Panc1 (cell line): ENCODE results near the gene ZFP36L2. TPM values are rescaled to one million over a fixed set of nuclear protein-coding genes. Genes with fewer than 3 reads are reported as not detected.

ENCODE experiments used
- ATAC-seq: fragments of 200-7000 bp; cut with Tn5 transposase; 2 replicates; pipeline ENCODE4 v1.9.1; 2020; ENCODE audit warnings: mild to moderate bottlenecking, moderate library complexity
- BruUV-seq: library from RNA; stranded (reverse); fragments of 400-500 nt; replicated peaks from 2 replicates; lab custom pipeline; 2021; lab: Mats Ljungman, UMichigan
- CTCF ChIA-PET: fragments of 300-600 bp; sonication (Branson Sonifier 250); formaldehyde crosslinking; loops from one replicate; lab custom pipeline; 2022; ENCODE audit warnings: antibody characterized with exemption; lab: Charles Lee
- POLR2A ChIA-PET: fragments of 300-600 bp; sonication (Branson Sonifier 250); formaldehyde crosslinking; loops from one replicate; lab custom pipeline; 2022; ENCODE audit warnings: antibody characterized with exemption; lab: Charles Lee
- DNase-seq: peaks from one replicate; pipeline ENCODE4 v3.0.0-alpha.2; 2010; ENCODE audit warnings: low read depth, low spot score
- H3K27ac ChIP-seq: 2 replicates; pipeline ENCODE4 v1.5.1; 2011; ENCODE audit warnings: mild to moderate bottlenecking, low read length, inconsistent platforms
- H3K27me3 ChIP-seq: fragments of 200-500 bp; sonication (Bioruptor generic); 2 replicates; pipeline ENCODE4 v1.6.0; 2014; ENCODE audit warnings: low read length, inconsistent platforms; ENCODE audit not compliant: control insufficient read depth, insufficient read depth
- H3K36me3 ChIP-seq: fragments of 200-500 bp; sonication (Bioruptor generic); 2 replicates; pipeline ENCODE4 v1.5.1; 2014; ENCODE audit warnings: inconsistent platforms, mild to moderate bottlenecking, low read length, moderate library complexity; ENCODE audit not compliant: control insufficient read depth, insufficient read depth
- H3K4me1 ChIP-seq: 2 replicates; pipeline ENCODE4 v1.5.1; 2011; ENCODE audit warnings: inconsistent platforms, mild to moderate bottlenecking, low read length, moderate library complexity; ENCODE audit not compliant: control insufficient read depth, insufficient read depth
- H3K4me3 ChIP-seq, 2 experiments: 2 replicates each; pipeline ENCODE4 v1.5.1; 2011 to 2012; ENCODE audit warnings: low read depth in 2 of 2, low read length in 2 of 2, mild to moderate bottlenecking in 2 of 2, inconsistent platforms in 1 of 2, moderate library complexity in 1 of 2
- H3K9me3 ChIP-seq: fragments of 200-500 bp; sonication (Bioruptor generic); 2 replicates; pipeline ENCODE4 v1.5.1; 2014; ENCODE audit warnings: low read depth, mild to moderate bottlenecking, inconsistent platforms, low read length, moderate library complexity; ENCODE audit not compliant: control insufficient read depth, insufficient read depth
- CTCF ChIP-seq: fragments of 450-650 bp; IDR thresholded peaks from 2 replicates; pipeline ENCODE4 v1.5.1; 2017; ENCODE audit warnings: mild to moderate bottlenecking
- POLR2AphosphoS5 ChIP-seq: IDR thresholded peaks from 2 replicates; pipeline ENCODE4 v1.6.1; 2012; ENCODE audit warnings: mild to moderate bottlenecking, low read depth, low read length, moderate library complexity
- REST ChIP-seq, 2 experiments: IDR thresholded peaks; 2 replicates each; pipeline ENCODE4 v1.6.1; 2011 to 2012; ENCODE audit warnings: low read depth in 2 of 2, control low read depth in 1 of 2, low read length in 1 of 2, mild to moderate bottlenecking in 1 of 2, moderate library complexity in 1 of 2; ENCODE audit not compliant: insufficient read depth in 1 of 2
- SIN3A ChIP-seq: IDR thresholded peaks from 2 replicates; pipeline ENCODE4 v1.6.1; 2012; ENCODE audit warnings: low read depth, mild to moderate bottlenecking, low read length, moderate library complexity, borderline replicate concordance; ENCODE audit not compliant: insufficient read depth
- TCF7L2 ChIP-seq: IDR thresholded peaks from 2 replicates; pipeline ENCODE4 v1.6.1; 2011; ENCODE audit warnings: mild to moderate bottlenecking, low read depth, low read length, inconsistent platforms
- in situ Hi-C: cut with HindIII; loops from 2 replicates; pipeline ENCODE4 v1.10.0; 2016; ENCODE audit warnings: low sequenced_read_pairs, low pct_unique_long_range_greater_than_20kb
- intact Hi-C: fragments of 100-400 bp; cut with micrococcal nuclease; formaldehyde crosslinking; loops from one replicate; pipeline ENCODE4 v1.10.0; 2022; ENCODE audit not compliant: unreplicated experiment
- total RNA-seq: library from RNA; stranded (reverse); gene quantifications from one replicate; pipeline ENCODE4 v1.2.1, GENCODE V29; 2021; ENCODE audit not compliant: unreplicated experiment

The ZFP36L2 gene
- total RNA-seq, 1 experiment from 2014 or later = 46.3 TPM

GRCh38 chr2:43224571-43225092 is 1.8 kb downstream of the ZFP36L2 start:
- Histone ChIP-seq H3K27ac (peak overlapping the region; percentile 93), H3K27me3 (no peaks in the 10 kb centered on the region), H3K4me1 (peaks cover 42% of the 10 kb centered on the region), H3K36me3 (peaks cover 9% of the 10 kb centered on the region; the same call in 1 of the 2 replicates), H3K4me3 (peak overlapping the region; percentile 80 to 90), H3K9me3 (no peaks in the 10 kb centered on the region)
- intact Hi-C loops (loop anchor here (5.0 to 10.0 kb wide), 4 partner anchors 200 to 397 kb away; no protein-coding TSS in a partner anchor), in situ Hi-C loops (no loop called here)
- TF ChIP-seq REST (IDR thresholded peaks at IDR 0.05; ENCODE audit: insufficient read depth in 1 of 2, low read depth in 2 of 2, low read length in 1 of 2) (no peak), POLR2AphosphoS5 (no peak), TCF7L2 (no peak), SIN3A (no peak), CTCF (no peak)
- DNase-seq (no peak), ATAC-seq (no peak)
- POLR2A ChIA-PET = no interaction called here
- CTCF ChIA-PET = no interaction called here
- no TSS peak for BruUV-seq

GRCh38 chr2:43224131-43224570 is 2.3 kb downstream of the ZFP36L2 start:
- BruUV-seq = no TSS peak

More at GRCh38 chr2:43224131-43224570, 2.3 kb downstream of the ZFP36L2 start:
- CTCF ChIA-PET = no interaction called here
- peak overlapping the region; percentile 66 to 90 for H3K4me3 ChIP-seq
- in situ Hi-C loops = no loop called here
- POLR2A ChIA-PET = no interaction called here
- peaks cover 9% of the 10 kb centered on the region; the same call in 1 of the 2 replicates for H3K36me3 ChIP-seq
- peaks cover 45% of the 10 kb centered on the region for H3K4me1 ChIP-seq
- DNase-seq (no peak), ATAC-seq (no peak)
- TF ChIP-seq TCF7L2 (no peak), CTCF (peak; percentile 78), POLR2AphosphoS5 (no peak), REST (IDR thresholded peaks at IDR 0.05; ENCODE audit: insufficient read depth in 1 of 2, low read depth in 2 of 2, low read length in 1 of 2) (no peak), SIN3A (0 out of 2 replicates have a peak, but pooled peaks have one; percentile 7)
- intact Hi-C loops = loop anchor here (5.0 to 10.0 kb wide), 2 partner anchors 199 to 247 kb away; no protein-coding TSS in a partner anchor
- H3K27me3 ChIP-seq = no peaks in the 10 kb centered on the region
- H3K9me3 ChIP-seq = no peaks in the 10 kb centered on the region
- peak overlapping the region; percentile 91 for H3K27ac ChIP-seq
